ENCODE data around the gene SNCA.

GRCh38 chr4:89739311-89739988 is 97.5 kb downstream of the SNCA start:
- TF ChIP-seq GABPA (IDR thresholded peaks at IDR 0.05; ENCODE audit: borderline replicate concordance, insufficient read depth, low read length) (no peak), EZH2 (IDR thresholded peaks at IDR 0.05; ENCODE audit: low read depth, low read length, severe bottlenecking) (no peak), CTCF (IDR thresholded peaks at IDR 0.05; ENCODE audit: control extremely low read depth in 1 of 3, insufficient read depth in 1 of 3, low read depth in 1 of 3, low read length in 3 of 3) (no peak), NANOG (IDR thresholded peaks at IDR 0.05; ENCODE audit: insufficient read depth, low read depth, low read length, poor library complexity, severe bottlenecking) (no peak), KDM1A (IDR thresholded peaks at IDR 0.05; ENCODE audit: borderline replicate concordance, low read length) (no peak), CBX5 (IDR thresholded peaks at IDR 0.05; ENCODE audit: low read depth, low read length) (no peak), POLR2A (IDR thresholded peaks at IDR 0.05; ENCODE audit: control extremely low read depth in 1 of 2, low read depth in 2 of 2, low read length in 2 of 2) (no peak), SP1 (IDR thresholded peaks at IDR 0.05; ENCODE audit: low read depth, low read length) (no peak), E2F6 (IDR thresholded peaks at IDR 0.05) (no peak)
